ENCODE data around the gene NECTIN4. TPM values are rescaled to one million over a fixed set of nuclear protein-coding genes. Genes with fewer than 3 reads are reported as not detected.

Gene NECTIN4
- total and polyA plus RNA-seq, 2 experiments from 2014 or later = 5.9 to 8.5 TPM

GRCh38 chr1:161073474-161074121 lies 15.8 kb downstream of the NECTIN4 start:
- no peaks in the 10 kb centered on the region for H3K27me3 ChIP-seq
- no peaks in the 10 kb centered on the region for H3K4me1 ChIP-seq (ENCODE audit: insufficient read depth)
- no peak for TF ChIP-seq EZH2phosphoT487 (IDR thresholded peaks at IDR 0.05; ENCODE audit: low read depth, severe bottlenecking, unreplicated experiment)
- no peak for TF ChIP-seq CTCF (IDR thresholded peaks at IDR 0.05; ENCODE audit: poor library complexity)
- TF ChIP-seq EZH2 (IDR thresholded peaks at IDR 0.05; ENCODE audit: borderline replicate concordance) = no peak
- no peak overlapping the region for H3K27ac ChIP-seq
- no peaks in the 10 kb centered on the region for H3K79me2 ChIP-seq
- H3K9me2 ChIP-seq (replicated peaks; ENCODE audit: insufficient read depth) = no peaks in the 10 kb centered on the region
- H3K4me2 ChIP-seq = no peak overlapping the region
- no peaks in the 10 kb centered on the region for H4K20me1 ChIP-seq (ENCODE audit: insufficient read depth, poor library complexity, severe bottlenecking)
- WGBS (ENCODE audit: low lambda C conversion rate, missing lambda C conversion rate) = 72% methylated on average over 7 of the region's 7 CpGs
- no peak overlapping the region for H2AFZ ChIP-seq
- H3K9me3 ChIP-seq (ENCODE audit: low read depth) = no peaks in the 10 kb centered on the region
- DNase-seq (ENCODE audit: low spot score) = peak; percentile 18
- H3K4me3 ChIP-seq = no peak overlapping the region
- H3K36me3 ChIP-seq (replicated peaks; ENCODE audit: insufficient read depth, low read depth) = no peaks in the 10 kb centered on the region

- WGBS (ENCODE audit: low lambda C conversion rate, missing lambda C conversion rate) = 89% methylated on average over 17 of the region's 19 CpGs
- H3K27ac ChIP-seq = no peak overlapping the region
- no peaks in the 10 kb centered on the region for H3K9me2 ChIP-seq (replicated peaks; ENCODE audit: insufficient read depth)
- no peaks in the 10 kb centered on the region for H4K20me1 ChIP-seq (ENCODE audit: insufficient read depth, poor library complexity, severe bottlenecking)
- TF ChIP-seq CTCF (IDR thresholded peaks at IDR 0.05; ENCODE audit: poor library complexity) = no peak
- no peak for TF ChIP-seq EZH2 (IDR thresholded peaks at IDR 0.05; ENCODE audit: borderline replicate concordance)
- no peak for TF ChIP-seq EZH2phosphoT487 (IDR thresholded peaks at IDR 0.05; ENCODE audit: low read depth, severe bottlenecking, unreplicated experiment)
- H3K27me3 ChIP-seq = no peaks in the 10 kb centered on the region
- H3K79me2 ChIP-seq = no peaks in the 10 kb centered on the region
- no peak overlapping the region for H3K4me2 ChIP-seq
- H3K4me1 ChIP-seq (ENCODE audit: insufficient read depth) = no peaks in the 10 kb centered on the region
- H3K36me3 ChIP-seq (replicated peaks; ENCODE audit: insufficient read depth, low read depth) = no peaks in the 10 kb centered on the region
- no peak for DNase-seq (ENCODE audit: low spot score)
- H3K9me3 ChIP-seq (ENCODE audit: low read depth) = no peaks in the 10 kb centered on the region
- no peak overlapping the region for H2AFZ ChIP-seq
- no peak overlapping the region for H3K4me3 ChIP-seq
Observed at GRCh38 chr1:161072751-161073449, 16.5 kb downstream of the NECTIN4 start.

- H3K79me2 ChIP-seq = no peaks in the 10 kb centered on the region
- no peaks in the 10 kb centered on the region for H3K9me2 ChIP-seq (replicated peaks; ENCODE audit: insufficient read depth)
- H3K27me3 ChIP-seq = no peaks in the 10 kb centered on the region
- H3K4me3 ChIP-seq = no peak overlapping the region
- 61% methylated on average over 9 of the region's 9 CpGs for WGBS (ENCODE audit: low lambda C conversion rate, missing lambda C conversion rate)
- H3K27ac ChIP-seq = no peak overlapping the region
- no peak for TF ChIP-seq EZH2 (IDR thresholded peaks at IDR 0.05; ENCODE audit: borderline replicate concordance)
- TF ChIP-seq CTCF (IDR thresholded peaks at IDR 0.05; ENCODE audit: poor library complexity) = peak; percentile 59
- no peaks in the 10 kb centered on the region for H3K36me3 ChIP-seq (replicated peaks; ENCODE audit: insufficient read depth, low read depth)
- peak; percentile 74 for DNase-seq (ENCODE audit: low spot score)
- H2AFZ ChIP-seq = no peak overlapping the region
- H3K9me3 ChIP-seq (ENCODE audit: low read depth) = no peaks in the 10 kb centered on the region
- H4K20me1 ChIP-seq (ENCODE audit: insufficient read depth, poor library complexity, severe bottlenecking) = no peaks in the 10 kb centered on the region
- no peaks in the 10 kb centered on the region for H3K4me1 ChIP-seq (ENCODE audit: insufficient read depth)
- no peak overlapping the region for H3K4me2 ChIP-seq
Observed at GRCh38 chr1:161071886-161072371, 17.4 kb downstream of the NECTIN4 start.

All from hepatocyte (in vitro differentiated cells).